Activated gamma-delta T cell treated with Interleukin-2 at 50 U/mL for 16 hours (primary cell): ENCODE data around the gene SLC17A2.

Experiments used
- DNase-seq: peaks from one replicate; pipeline ENCODE4 v3.0.0-alpha.2; 2020

The SLC17A2 gene

GRCh38 chr6:25918083-25918683 is 12.3 kb downstream of the SLC17A2 start:
- no peak for DNase-seq

DNA sequence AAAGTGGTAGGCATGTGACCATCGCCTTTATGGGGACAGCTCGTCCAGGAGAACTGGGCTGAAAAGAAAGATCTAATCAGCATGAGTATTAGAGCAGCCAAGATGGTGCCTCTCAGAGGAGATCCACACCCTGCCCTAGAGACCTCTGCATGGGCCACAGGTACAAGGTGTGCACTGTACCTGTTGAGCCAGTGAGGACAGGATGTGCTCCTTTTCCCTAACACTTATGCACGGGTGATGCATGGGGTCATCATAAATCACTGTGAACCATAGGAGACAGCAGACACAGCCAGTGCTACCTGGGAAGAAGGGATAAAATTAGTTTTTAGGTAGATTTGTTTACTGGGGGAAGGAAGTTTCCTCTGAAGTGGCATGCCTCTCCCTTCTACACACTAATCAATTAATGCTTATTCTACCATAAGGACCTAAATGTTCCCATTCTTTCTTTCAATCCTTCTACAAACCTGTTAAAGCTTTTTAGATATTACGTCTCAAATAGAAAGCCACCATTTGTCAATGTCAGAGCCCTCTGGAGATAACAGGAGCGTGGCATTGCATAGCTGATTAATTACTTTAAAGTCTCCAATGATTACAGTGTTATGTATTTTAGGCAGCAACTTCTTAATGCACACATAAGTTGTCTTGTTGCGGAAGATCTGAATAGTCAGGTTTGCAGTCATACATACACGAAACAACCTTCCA is 13.6 kb downstream of the SLC17A2 start:
- DNase-seq, result no peak

DNA sequence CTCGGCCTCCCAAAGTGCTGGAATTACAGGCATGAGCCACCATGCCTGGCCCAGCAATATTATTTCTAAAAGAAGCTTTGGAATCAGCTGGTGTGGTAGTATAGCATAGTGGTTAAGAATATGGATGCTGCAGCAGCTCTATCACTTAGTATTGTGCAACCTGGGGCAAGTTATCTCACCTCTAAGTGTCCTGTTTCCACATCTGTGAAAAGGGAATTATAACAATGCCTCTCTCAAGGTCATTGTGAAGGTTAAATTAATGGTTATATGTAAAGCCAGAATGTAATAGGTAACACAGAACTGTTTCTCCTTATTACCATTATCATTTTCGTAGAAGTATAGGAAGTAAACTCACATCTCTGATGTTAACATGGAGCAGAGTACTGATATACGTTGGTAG is 14.2 kb downstream of the SLC17A2 start:
- no peak for DNase-seq

GRCh38 chr6:25913741-25914140 is 16.8 kb downstream of the SLC17A2 start:
- no peak for DNase-seq

DNA sequence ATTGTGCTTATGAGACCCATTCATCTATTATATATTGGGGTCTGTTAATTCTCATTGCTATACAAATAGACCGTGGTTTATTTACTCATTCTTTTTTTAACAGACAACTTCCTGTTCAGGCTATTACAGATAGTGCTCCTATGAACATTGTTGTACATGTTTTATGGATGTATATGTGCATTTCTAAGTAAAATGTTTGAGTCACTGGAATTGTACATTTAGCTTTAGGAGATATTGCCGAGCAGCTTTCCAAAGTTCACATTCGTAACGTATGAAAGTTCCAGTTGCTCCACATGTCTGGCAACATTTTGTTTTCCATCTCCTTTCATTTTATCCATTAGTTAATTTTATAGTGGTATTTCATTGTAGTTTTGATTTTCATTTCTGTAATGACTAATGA is 19.1 kb downstream of the SLC17A2 start:
- DNase-seq, result no peak

GRCh38 chr6:25907475-25908014 is 22.9 kb downstream of the SLC17A2 start:
- no peak for DNase-seq

DNA sequence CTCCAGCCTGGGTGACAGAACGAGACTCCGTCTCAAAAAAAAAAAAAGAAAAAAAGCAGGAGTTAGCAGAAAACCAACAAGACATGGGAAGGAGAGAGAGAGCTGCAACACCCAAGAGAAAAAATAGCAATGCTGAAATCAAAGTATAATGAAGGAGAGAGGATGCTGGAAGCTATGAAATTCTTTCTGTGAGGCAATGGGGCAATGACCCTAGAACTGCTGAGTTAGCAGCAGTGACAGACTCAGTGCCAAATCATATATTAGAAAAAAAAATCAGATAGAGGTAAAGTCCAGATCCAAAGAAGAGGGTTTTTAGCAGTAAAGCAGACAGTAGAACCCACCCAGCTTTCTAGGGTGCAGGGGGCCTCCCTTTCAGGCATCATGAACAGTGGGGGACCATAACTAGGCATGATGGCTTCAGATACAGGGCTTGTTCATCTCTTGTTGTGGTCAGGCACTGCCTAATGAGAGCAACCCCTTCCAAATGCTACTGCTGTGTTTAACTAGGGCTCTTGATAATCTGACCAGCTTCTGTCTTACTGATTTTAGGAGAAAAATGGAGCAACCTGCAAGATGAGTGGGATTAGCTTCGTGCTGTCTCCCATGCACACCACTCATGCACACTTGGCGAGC is 26.9 kb downstream of the SLC17A2 start:
- DNase-seq, result no peak

- DNase-seq, result no peak
Measured at GRCh38 chr6:25902071-25902470, 28.4 kb downstream of the SLC17A2 start.

DNA sequence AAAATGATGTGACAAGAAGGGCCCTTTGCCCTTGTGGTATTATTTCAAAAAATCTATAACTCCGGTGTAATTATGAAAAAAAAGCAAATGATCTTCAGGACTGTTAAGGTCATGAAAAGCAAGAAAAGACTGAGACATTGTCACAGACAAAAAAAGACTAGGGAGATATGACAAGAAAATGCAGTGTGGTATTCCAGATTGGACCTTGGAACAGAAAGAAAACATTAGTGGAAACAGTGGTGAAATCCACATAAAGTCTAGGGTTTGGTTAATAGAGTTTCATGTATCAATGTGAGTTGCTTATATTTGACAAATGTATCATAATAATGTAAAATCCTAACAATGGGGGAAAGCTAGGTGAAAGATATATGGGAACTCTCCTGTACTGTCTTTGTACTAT is 29.6 kb downstream of the SLC17A2 start:
- no peak for DNase-seq

GRCh38 chr6:25899580-25900408 is 30.7 kb downstream of the SLC17A2 start:
- DNase-seq, result no peak

DNA sequence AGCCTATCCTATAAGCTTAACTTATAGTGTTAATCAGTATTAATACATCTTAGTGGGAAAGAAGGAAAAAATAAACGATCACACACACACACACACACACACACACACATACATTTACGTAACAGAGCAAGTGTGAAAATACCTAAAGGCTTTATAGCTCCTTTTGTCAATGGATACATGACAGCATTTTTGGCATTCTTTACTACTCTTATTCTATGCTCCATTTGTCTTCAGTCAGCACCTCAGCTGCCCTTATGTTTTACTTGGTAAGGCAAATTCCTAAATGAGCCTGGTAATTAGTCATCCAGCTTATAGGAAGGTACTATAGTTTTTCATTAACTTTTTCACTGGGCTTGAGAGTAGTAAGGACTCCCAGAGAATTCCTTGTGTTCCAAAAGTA is 31.4 kb downstream of the SLC17A2 start:
- DNase-seq, result no peak

GRCh38 chr6:25898289-25898977 is 32.1 kb downstream of the SLC17A2 start:
- no peak for DNase-seq

DNA sequence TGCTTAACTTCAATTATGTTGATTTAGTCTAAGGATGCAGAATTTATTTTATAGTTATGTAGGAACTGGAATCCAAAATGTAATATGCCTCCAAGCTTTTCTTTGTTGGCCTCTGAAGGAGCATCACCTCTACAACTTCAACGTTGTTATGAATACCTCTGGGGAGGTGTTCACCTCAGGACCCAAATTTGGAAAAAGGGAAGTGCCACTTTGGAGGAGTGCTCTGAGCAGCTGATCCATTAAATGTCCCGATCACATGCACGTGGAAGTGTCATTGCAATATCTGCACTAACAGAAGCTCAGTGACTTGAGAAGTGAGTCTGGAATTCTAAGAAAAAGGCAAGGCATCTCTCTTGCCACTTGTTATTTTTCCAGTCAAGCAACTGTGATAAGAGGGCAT is 34.2 kb downstream of the SLC17A2 start:
- DNase-seq, result no peak

- DNase-seq, result no peak
Measured at GRCh38 chr6:25895771-25896170, 34.7 kb downstream of the SLC17A2 start.

- no peak for DNase-seq
Measured at GRCh38 chr6:25893778-25894177, 36.7 kb downstream of the SLC17A2 start.

GRCh38 chr6:25892877-25893276 is 37.6 kb downstream of the SLC17A2 start:
- DNase-seq, result no peak

- no peak for DNase-seq
Measured at GRCh38 chr6:25889877-25890853, 40.3 kb downstream of the SLC17A2 start.

- DNase-seq, result no peak
Measured at GRCh38 chr6:25888626-25889025, 41.9 kb downstream of the SLC17A2 start.

DNA sequence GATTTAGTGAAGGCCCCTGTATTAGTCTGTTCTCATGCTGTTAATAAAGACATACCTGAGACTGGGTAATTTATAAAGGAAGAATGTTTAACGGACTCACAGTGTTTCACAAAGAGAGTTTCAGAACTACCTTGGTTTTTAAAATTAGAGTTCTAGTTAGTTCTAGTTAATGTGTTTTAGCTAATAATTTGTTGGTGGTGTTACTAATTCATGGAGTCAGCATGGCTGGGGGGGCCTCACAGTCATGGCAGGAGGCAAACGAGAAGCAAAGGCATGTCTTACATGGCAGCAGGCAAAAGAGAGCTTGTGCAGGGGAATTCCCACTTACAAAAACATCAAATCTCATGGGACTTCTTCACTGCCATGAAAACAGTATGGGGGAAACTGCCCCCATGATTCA is 44.4 kb downstream of the SLC17A2 start:
- DNase-seq, result no peak

DNA sequence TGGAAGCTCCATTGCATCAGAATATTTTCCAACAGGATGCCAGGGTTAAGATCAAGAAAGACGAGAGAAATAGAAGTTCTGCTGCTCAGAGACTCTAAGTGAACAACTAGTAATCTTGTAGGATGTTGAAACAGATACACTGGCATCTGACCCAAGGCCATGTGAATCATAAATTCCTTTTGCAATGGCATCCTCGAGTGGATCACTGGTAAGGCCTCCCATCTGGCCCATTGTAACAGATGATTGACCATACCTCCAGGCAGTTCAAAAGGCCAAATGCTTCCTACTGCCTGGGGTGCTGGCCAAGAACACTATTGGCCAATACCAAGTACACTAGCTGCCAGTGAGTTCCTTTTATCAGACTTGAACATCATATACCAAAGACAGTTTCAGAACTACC is 46.5 kb downstream of the SLC17A2 start:
- DNase-seq, result no peak

GRCh38 chr6:25883536-25883935 is 47.0 kb downstream of the SLC17A2 start:
- no peak for DNase-seq
